ENCODE results near the gene SCN4B. TPM values are rescaled to one million over a fixed set of nuclear protein-coding genes. Genes with fewer than 3 reads are reported as not detected.

SCN4B gene
- total and polyA plus RNA-seq, 10 of the 15 experiments (the other 5 are each of a cell fraction or from before 2014, with no cell fraction given): 0.01 to 0.49 (median 0.04) TPM; not detected in 5

- no peak for DNase-seq (ENCODE audit: low read depth, low spot score)
- BruUV-seq (replicated peaks): no TSS peak
- H3K4me2 ChIP-seq (ENCODE audit: control insufficient read depth, insufficient read depth): no peak overlapping the region
- no peaks in the 10 kb centered on the region; the same call in 2 of the 3 replicates for H3K9me3 ChIP-seq (replicated peaks; ENCODE audit: control insufficient read depth, insufficient read depth, low read length)
- H4K20me1 ChIP-seq (ENCODE audit: control insufficient read depth, insufficient read depth): no peaks in the 10 kb centered on the region
- SMC1A ChIA-PET (ENCODE audit: uncharacterized antibody, unreplicated experiment): interaction anchor here (1.4 kb wide), 1 partner anchor 8 kb away, joined by 3 read pairs; no protein-coding TSS in a partner anchor
- CTCF ChIA-PET: interaction anchor here (0.7 to 1.4 kb wide), 4 partner anchors 9 to 272 kb away, joined by 3 to 5 read pairs (median 3); no protein-coding TSS in a partner anchor
- no peaks in the 10 kb centered on the region; a peak in 2 of 4 replicates for H3K27me3 ChIP-seq (replicated peaks in 1 of 2; ENCODE audit: control insufficient read depth in 2 of 2, insufficient read depth in 2 of 2, low read length in 1 of 2)
- TF ChIP-seq NBN (IDR thresholded peaks at IDR 0.05): no peak
- no peak for TF ChIP-seq MYB (IDR thresholded peaks at IDR 0.05; ENCODE audit: borderline replicate concordance, low read depth, low read length)
- no peak for TF ChIP-seq BRCA1 (IDR thresholded peaks at IDR 0.05; ENCODE audit: low read depth, low read length)
- no peak for TF ChIP-seq SMC3 (IDR thresholded peaks at IDR 0.05; ENCODE audit: borderline replicate concordance, low read length)
- TF ChIP-seq PBX3 (IDR thresholded peaks at IDR 0.05; ENCODE audit: insufficient replicate concordance, low read depth, low read length): no peak
- TF ChIP-seq GATAD2B (conservative IDR thresholded peaks at IDR 0.05; ENCODE audit: low read depth): no peak
- TF ChIP-seq EP300 (IDR thresholded peaks at IDR 0.05; ENCODE audit: borderline replicate concordance in 1 of 2, control insufficient read depth in 1 of 2, low read depth in 2 of 2, low read length in 2 of 2): no peak
- TF ChIP-seq SMAD5 (IDR thresholded peaks at IDR 0.05; ENCODE audit: low read depth): no peak
- no peak for TF ChIP-seq PAX5 (IDR thresholded peaks at IDR 0.05; ENCODE audit: borderline replicate concordance, low read depth, low read length)
- no peak for TF ChIP-seq CBX5 (IDR thresholded peaks at IDR 0.05; ENCODE audit: low read depth)
- no peak for TF ChIP-seq KAT2A (conservative IDR thresholded peaks at IDR 0.05; ENCODE audit: control insufficient read depth, low read depth, low read length)
- no peak for TF ChIP-seq MTA2 (IDR thresholded peaks at IDR 0.05; ENCODE audit: low read depth)
- no peak for TF ChIP-seq CBX3 (IDR thresholded peaks at IDR 0.05; ENCODE audit: borderline replicate concordance, low read depth)
- no peak for TF ChIP-seq RUNX3 (IDR thresholded peaks at IDR 0.05; ENCODE audit: low read length)
- no peak for TF ChIP-seq JUND (IDR thresholded peaks at IDR 0.05; ENCODE audit: low read depth, low read length)
- no peak for TF ChIP-seq SUPT20H (IDR thresholded peaks at IDR 0.05; ENCODE audit: borderline replicate concordance, control insufficient read depth, low read depth, low read length)
- no peak for TF ChIP-seq ZBED1 (IDR thresholded peaks at IDR 0.05; ENCODE audit: borderline replicate concordance)
- TF ChIP-seq MEF2A (IDR thresholded peaks at IDR 0.05; ENCODE audit: insufficient read depth, low read depth, low read length): no peak
- no peak for TF ChIP-seq FOXM1 (IDR thresholded peaks at IDR 0.05; ENCODE audit: low read depth, low read length)
- POLR2A ChIA-PET: no interaction called here
- in situ Hi-C loops (cut with MboI) (no loop called here), intact Hi-C loops (cut with micrococcal nuclease; ENCODE audit: unreplicated experiment) (no loop called here)
- H3K4me3 ChIP-seq: no peak overlapping the region
- ATAC-seq: no peak
- RAD21 ChIA-PET (ENCODE audit: unreplicated experiment): no interaction called here
- FAIRE-seq: no peak
- H3K36me3 ChIP-seq (ENCODE audit: control insufficient read depth in 2 of 2, insufficient read depth in 2 of 2, low read length in 1 of 2): no peaks in the 10 kb centered on the region
- H3K9ac ChIP-seq (ENCODE audit: control insufficient read depth, insufficient read depth, low read length): no peak overlapping the region
- H3K79me2 ChIP-seq (ENCODE audit: control insufficient read depth, insufficient read depth, low read length): no peaks in the 10 kb centered on the region
- no peak overlapping the region for H3K27ac ChIP-seq (ENCODE audit: control insufficient read depth, insufficient read depth)
- WGBS (ENCODE audit: insufficient coverage, insufficient replicate concordance, low lambda C conversion rate, missing lambda C conversion rate): 0% methylated on average over 4 of the region's 4 CpGs
- H3K4me1 ChIP-seq (ENCODE audit: control insufficient read depth, insufficient read depth, low read length): no peaks in the 10 kb centered on the region; the same call in 1 of the 2 replicates
- no peak overlapping the region for H2AFZ ChIP-seq (ENCODE audit: control insufficient read depth, low read depth, low read length)
Measured at GRCh38 chr11:118095493-118095892, 57.1 kb downstream of the SCN4B start.

All from GM12878 (cell line).